A673 (cell line): ENCODE measurements around the gene RECK.

Experiments
- EZH2 ChIP-seq: fragments of 200-600 bp; sonication (generic); IDR thresholded peaks from 2 replicates; pipeline ENCODE4 v1.6.1; 2017; ENCODE audit warnings: borderline replicate concordance, low read depth, mild to moderate bottlenecking, mixed read lengths, antibody characterized with exemption, low read length; ENCODE audit not compliant: poor library complexity, severe bottlenecking
- TF ChIP-seq, protein P1 (sequence below): fragments of 300-800, 200-600 bp; sonication (generic); conservative IDR thresholded peaks from 2 replicates; pipeline ENCODE4 v1.5.1; 2017; ENCODE audit warnings: low read depth, mild to moderate bottlenecking, antibody characterized with exemption, low read length, moderate library complexity, mixed read lengths

- TF ChIP-seq, protein P1, sequence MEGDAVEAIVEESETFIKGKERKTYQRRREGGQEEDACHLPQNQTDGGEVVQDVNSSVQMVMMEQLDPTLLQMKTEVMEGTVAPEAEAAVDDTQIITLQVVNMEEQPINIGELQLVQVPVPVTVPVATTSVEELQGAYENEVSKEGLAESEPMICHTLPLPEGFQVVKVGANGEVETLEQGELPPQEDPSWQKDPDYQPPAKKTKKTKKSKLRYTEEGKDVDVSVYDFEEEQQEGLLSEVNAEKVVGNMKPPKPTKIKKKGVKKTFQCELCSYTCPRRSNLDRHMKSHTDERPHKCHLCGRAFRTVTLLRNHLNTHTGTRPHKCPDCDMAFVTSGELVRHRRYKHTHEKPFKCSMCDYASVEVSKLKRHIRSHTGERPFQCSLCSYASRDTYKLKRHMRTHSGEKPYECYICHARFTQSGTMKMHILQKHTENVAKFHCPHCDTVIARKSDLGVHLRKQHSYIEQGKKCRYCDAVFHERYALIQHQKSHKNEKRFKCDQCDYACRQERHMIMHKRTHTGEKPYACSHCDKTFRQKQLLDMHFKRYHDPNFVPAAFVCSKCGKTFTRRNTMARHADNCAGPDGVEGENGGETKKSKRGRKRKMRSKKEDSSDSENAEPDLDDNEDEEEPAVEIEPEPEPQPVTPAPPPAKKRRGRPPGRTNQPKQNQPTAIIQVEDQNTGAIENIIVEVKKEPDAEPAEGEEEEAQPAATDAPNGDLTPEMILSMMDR, result no peak
- TF ChIP-seq EZH2, result no peak
Observed at GRCh38 chr9:36163786-36164170, 127.1 kb downstream of the RECK start.
